Measurements from ENCODE around the gene SLC6A2.

Gene SLC6A2

GRCh38 chr16:55665511-55665910 lies 9.7 kb downstream of the SLC6A2 start:
- H3K27ac ChIP-seq (replicated peaks): no peak overlapping the region
- H3K4me3 ChIP-seq (replicated peaks; ENCODE audit: insufficient read depth, low read length): no peak overlapping the region
- no peak for TF ChIP-seq GABPA (IDR thresholded peaks at IDR 0.05; ENCODE audit: low read depth)
- no peak for TF ChIP-seq CTCF (IDR thresholded peaks at IDR 0.05; ENCODE audit: insufficient read depth, low read length)
- TF ChIP-seq POLR2AphosphoS5 (IDR thresholded peaks at IDR 0.05; ENCODE audit: low read depth): no peak
- no peak for TF ChIP-seq SPI1 (IDR thresholded peaks at IDR 0.05; ENCODE audit: borderline replicate concordance, low read depth)
- no peak for TF ChIP-seq REST (IDR thresholded peaks at IDR 0.05; ENCODE audit: insufficient replicate concordance, low read depth)
- H3K27me3 ChIP-seq (ENCODE audit: insufficient read depth, poor library complexity, severe bottlenecking): no peaks in the 10 kb centered on the region
- no peak for DNase-seq (ENCODE audit: low read depth in 1 of 2, low spot score in 1 of 2)

GRCh38 chr16:55666012-55666411 lies 10.2 kb downstream of the SLC6A2 start:
- DNase-seq (ENCODE audit: low read depth in 1 of 2, low spot score in 1 of 2): no peak
- TF ChIP-seq POLR2AphosphoS5 (IDR thresholded peaks at IDR 0.05; ENCODE audit: low read depth) (no peak), REST (IDR thresholded peaks at IDR 0.05; ENCODE audit: insufficient replicate concordance, low read depth) (no peak), CTCF (IDR thresholded peaks at IDR 0.05; ENCODE audit: insufficient read depth, low read length) (no peak), SPI1 (IDR thresholded peaks at IDR 0.05; ENCODE audit: borderline replicate concordance, low read depth) (no peak), GABPA (IDR thresholded peaks at IDR 0.05; ENCODE audit: low read depth) (no peak)
- no peaks in the 10 kb centered on the region for H3K27me3 ChIP-seq (ENCODE audit: insufficient read depth, poor library complexity, severe bottlenecking)
- no peak overlapping the region for H3K4me3 ChIP-seq (replicated peaks; ENCODE audit: insufficient read depth, low read length)
- no peak overlapping the region for H3K27ac ChIP-seq (replicated peaks)

GRCh38 chr16:55667753-55668152 lies 12.0 kb downstream of the SLC6A2 start:
- Histone ChIP-seq H3K4me3 (replicated peaks; ENCODE audit: insufficient read depth, low read length) (no peak overlapping the region), H3K27me3 (ENCODE audit: insufficient read depth, poor library complexity, severe bottlenecking) (no peaks in the 10 kb centered on the region), H3K27ac (replicated peaks) (no peak overlapping the region)
- TF ChIP-seq SPI1 (IDR thresholded peaks at IDR 0.05; ENCODE audit: borderline replicate concordance, low read depth) (no peak), GABPA (IDR thresholded peaks at IDR 0.05; ENCODE audit: low read depth) (no peak), POLR2AphosphoS5 (IDR thresholded peaks at IDR 0.05; ENCODE audit: low read depth) (no peak), CTCF (IDR thresholded peaks at IDR 0.05; ENCODE audit: insufficient read depth, low read length) (no peak), REST (IDR thresholded peaks at IDR 0.05; ENCODE audit: insufficient replicate concordance, low read depth) (no peak)
- no peak for DNase-seq (ENCODE audit: low read depth in 1 of 2, low spot score in 1 of 2)
